HG03060 (cell line): ENCODE results near the gene PTPRQ.
"Not testable (repeated sequence)": the region's sequence is repeated elsewhere in the genome, so short reads cannot be mapped to it uniquely, and the experiment has no call there.

Experiments
- ATAC-seq: cut with Tn5 transposase; IDR thresholded peaks from one replicate; pipeline ENCODE4 v1.9.1; 2021; ENCODE audit warnings: low read depth, moderate number of reproducible peaks; ENCODE audit not compliant: unreplicated experiment

PTPRQ gene

DNA sequence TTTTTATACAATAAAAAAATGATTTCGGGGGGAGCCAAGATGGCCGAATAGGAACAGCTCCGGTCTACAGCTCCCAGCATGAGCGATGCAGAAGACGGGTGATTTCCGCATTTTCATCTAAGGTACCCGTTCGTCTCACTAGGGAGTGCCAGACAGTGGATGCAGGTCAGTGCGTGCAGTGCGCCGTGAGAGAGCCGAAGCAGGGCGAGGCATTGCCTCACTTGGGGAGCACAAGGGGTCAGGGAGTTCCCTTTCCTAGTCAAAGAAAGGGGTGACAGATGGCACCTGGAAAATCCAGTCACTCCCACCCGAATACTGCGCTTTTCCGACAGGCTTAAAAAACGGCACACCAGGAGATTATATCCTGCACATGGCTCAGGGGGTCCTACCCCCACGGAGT, 17.8 kb downstream of the PTPRQ start:
- not testable (repeated sequence) for ATAC-seq

DNA sequence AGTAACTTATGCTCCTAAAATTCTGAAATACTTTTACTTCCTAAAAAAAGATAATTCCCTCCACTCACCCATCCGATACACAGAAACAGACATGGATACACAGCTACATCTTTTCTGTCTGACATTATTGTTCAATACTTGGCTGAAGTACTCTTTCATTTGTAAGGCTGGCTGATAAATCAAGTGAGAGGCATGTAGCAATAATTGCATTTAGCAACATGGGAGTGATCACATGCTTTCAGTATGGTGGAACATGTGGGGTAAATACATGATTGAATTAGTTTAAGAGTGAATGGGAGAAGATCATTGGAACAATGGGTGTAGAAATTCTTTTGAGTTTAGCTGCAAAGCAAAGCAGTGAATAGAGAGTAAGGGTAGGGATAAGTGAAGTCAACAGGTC, 25.6 kb downstream of the PTPRQ start:
- no peak for ATAC-seq

DNA sequence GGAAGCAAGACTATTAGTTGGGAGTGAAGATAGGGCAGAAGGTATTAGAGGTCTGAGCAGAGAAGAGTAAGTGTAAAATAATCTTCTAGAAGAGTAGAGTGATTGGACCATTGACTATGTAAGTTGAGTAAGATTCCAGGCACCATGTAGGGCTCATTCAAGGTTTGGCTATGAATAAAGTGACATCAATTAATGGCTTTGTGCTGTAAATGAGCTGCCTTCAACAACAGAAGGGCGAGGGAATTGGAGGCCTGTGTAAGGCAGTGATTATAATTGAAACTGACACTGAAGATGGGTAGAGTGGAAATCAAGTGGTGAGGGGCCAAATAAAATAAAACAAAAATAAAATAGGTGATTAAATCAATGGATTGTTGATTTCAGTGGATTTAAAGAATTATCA, 26.4 kb downstream of the PTPRQ start:
- no peak for ATAC-seq

DNA sequence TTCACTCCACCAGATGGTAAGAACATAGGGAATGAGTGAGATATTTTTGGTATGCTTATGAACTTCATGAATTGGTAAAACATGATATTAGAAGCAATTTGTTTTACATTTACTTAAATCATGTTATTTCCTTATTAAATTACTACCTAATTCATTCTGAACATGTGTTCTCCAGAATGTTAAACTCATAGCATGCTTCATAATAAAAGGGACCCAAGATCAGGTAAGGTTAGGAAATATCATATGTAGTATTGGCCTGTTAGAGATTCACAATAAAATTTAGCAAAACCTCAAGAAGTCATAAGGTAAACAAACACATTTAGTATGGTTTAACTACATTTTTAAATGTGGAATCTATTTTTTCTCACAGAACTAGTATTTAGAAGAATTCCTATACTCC, 28.2 kb downstream of the PTPRQ start:
- no peak for ATAC-seq

DNA sequence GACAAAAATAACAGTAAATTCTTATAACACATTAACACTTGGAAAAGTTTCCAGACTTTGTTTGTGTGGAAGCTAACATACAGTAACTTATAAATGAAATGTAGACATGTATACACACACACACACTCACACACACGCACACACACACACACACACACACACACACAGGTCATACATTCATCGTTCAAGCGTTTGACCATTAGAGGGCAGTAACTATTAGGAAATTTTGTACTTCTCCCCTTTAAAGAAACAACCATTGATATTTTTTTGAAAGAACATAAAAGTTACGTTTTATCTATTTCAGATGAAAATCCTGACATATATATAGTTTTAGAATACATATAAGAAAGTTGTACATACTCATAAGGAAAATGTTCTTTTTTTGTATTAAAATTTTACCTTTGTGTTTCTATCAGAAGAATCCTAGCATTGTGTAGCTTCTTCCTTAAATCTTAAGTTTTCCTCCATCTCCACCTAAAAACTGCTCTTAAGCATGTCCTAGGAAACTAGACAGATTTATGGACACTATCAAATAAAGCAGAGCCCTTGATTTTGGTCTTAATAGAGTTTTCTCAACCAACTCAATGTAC, 29.0 kb downstream of the PTPRQ start:
- ATAC-seq: no peak

DNA sequence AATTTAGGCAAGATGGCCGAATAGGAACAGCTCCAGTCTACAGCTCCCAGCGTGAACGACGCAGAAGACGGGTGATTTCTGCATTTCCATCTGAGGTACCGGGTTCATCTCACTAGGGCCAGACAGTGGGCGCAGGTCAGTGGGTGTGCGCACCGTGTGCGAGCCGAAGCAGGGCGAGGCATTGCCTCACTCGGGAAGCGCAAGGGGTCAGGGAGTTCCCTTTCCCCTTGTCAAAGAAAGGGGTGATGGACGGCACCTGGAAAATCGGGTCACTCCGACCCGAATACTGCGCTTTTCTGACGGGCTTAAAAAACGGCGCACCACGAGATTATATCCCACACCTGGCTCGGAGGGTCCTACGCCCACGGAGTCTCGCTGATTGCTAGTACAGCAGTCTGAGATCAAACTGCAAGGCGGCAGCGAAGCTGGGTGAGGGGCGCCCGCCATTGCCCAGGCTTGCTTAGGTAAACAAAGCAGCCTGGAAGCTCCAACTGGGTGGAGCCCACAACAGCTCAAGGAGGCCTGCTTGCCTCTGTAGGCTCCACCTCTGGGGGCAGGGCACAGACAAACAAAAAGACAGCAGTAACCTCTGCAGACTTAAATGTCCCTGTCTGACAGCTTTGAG, 33.6 kb downstream of the PTPRQ start:
- ATAC-seq: not testable (repeated sequence)

DNA sequence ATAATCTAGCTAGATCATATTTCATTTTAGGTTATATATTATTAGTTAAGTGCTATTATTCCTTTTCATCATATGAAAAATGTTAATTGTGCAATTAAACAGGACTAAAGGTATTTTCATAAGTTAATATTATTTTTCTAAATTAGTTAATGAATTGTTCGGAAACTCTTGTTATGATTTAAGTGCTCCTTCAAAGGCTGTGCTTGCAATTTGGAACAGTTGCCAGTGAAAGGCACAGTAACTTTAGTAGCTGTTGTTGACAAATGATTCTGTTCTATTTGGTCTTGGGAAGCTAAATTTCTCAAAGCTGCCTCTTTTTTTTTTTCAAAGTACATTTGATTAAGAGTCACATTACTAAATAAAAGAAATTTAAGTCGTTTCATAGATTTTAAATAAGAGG, 40.7 kb downstream of the PTPRQ start:
- ATAC-seq: no peak

DNA sequence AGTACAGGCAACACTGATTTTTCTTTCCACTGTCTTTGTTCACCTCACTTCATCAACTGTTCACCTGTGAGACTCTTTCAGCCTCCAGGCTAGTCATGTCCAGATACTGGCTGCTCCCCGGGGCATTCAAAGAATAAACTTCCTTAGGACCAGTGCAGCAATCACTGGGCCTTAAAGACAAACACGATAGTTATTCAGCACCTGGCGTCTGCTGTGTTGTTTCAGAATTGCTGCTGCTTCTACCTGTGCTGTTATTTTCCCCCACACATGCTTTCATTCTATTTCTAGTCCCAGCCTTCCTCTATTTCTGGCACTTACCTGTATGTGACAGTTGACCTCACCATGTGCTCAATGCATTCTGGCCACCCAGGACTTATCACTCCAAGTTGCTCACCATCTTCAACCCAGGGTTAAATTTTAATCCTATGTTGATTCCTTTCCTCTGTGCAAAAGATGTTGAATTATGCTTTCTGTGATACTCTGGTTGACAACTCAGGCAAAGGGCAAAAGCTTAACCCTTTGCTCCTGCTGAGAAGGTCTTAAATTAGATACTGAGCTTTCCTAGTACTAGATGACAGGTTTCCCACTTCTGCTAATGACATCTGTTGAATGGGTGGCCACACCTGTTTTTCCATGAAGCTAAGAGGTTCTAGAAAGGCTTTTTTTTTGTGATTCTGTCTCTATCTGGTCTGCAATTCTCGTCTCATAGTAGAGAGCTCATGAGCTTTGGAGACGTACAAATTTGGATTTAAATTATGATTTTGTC, 41.4 kb downstream of the PTPRQ start:
- no peak for ATAC-seq

DNA sequence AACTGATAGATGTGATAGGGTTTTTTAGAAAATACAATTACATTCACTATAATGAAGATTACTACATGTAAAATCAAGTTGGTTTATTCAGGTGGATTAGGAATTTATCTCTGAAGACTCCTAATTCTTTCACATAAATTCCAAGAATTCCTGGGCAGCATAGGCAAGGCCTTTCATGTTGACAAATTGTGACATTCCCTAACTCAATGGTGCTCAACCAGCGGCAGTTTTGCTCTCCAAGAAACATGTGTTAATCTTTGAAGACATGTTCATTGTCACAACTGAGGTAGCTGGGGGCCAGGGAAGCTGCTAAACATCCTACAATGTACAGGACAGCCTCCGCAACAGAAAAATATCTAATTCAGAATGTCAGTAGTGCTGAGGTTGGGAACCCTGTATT, 46.3 kb downstream of the PTPRQ start:
- ATAC-seq: no peak

DNA sequence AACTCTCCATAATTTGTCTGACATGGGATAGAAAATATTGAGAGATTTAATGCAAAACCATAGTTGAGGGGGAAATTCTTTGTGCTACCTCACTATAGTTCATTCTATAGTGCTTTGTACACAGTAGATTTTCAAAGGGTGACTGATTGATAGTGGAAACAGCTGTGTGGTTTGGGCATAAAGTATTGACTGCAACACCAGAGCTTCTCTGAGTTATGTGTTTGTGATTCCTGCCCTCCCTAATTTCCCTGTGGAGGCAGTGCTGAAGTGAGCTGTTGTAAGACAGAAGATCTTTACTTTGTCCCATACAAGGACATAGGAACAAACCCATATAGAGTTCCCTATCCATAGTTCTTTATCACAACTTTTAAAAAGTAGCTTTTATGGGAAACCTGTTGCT, 47.1 kb downstream of the PTPRQ start:
- no peak for ATAC-seq

DNA sequence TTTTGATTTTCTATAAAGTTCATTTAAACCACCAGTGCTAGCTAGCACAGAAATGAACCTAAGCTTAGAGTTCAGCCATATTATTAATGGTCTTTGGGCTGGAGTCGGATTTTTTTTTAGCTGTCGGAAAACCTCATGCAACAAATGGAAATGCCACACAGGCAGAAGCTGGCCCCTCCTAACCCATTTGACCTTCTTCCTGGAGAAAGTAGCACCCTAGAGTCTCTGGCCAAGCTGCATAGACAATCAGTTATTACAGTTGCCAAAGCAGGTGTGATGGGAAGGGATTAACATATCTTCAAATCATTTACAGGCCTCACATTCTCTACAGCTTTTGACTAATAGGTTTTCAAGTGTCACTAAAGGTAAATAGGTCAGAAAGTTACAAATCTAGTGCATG, 49.4 kb downstream of the PTPRQ start:
- ATAC-seq: no peak

DNA sequence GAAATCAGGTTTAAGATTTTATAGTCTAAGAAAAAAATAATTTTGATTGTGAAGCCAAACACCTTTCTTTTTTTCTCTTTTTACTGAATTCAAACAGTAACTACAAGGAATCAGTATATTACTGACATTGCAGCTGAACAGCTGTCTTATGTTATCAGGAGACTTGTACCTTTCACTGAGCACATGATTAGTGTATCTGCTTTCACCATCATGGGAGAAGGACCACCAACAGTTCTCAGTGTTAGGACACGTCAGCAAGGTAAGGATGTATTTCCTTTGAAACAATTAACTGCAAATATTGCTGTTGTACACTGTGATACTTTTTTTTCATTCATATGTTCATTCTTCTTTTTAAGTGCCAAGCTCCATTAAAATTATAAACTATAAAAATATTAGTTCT, 50.8 kb downstream of the PTPRQ start:
- no peak for ATAC-seq

DNA sequence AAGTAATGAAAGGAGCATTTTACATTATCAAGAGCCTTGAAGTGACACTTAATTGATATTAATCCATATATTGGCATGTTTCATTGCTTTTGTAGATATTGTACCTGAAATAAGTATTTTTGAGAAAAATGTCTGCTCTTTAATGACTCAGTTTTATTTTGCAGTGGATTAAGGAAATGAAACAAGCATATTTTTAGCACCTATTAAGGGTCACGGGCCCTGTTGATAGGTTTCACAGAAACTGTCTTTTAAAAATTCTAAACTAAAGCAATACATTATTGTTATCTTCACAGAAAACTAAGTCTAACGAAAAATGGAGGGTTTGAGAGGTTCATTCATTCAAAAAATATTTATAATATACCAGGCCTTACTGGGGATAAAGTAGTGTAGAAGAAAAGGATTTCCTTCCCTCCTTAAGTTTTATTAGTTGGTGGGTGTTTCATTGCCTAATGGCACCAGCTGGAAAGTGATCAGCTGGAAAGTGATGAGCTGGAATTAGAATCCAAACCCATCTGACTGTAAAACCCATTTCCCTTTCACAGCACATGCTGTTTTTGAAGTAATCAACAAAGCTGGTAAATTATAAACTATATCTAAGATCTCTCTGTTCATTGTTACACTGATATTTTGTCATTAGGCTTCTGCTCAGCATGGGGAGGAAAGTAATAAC, 54.2 kb downstream of the PTPRQ start:
- ATAC-seq: no peak

DNA sequence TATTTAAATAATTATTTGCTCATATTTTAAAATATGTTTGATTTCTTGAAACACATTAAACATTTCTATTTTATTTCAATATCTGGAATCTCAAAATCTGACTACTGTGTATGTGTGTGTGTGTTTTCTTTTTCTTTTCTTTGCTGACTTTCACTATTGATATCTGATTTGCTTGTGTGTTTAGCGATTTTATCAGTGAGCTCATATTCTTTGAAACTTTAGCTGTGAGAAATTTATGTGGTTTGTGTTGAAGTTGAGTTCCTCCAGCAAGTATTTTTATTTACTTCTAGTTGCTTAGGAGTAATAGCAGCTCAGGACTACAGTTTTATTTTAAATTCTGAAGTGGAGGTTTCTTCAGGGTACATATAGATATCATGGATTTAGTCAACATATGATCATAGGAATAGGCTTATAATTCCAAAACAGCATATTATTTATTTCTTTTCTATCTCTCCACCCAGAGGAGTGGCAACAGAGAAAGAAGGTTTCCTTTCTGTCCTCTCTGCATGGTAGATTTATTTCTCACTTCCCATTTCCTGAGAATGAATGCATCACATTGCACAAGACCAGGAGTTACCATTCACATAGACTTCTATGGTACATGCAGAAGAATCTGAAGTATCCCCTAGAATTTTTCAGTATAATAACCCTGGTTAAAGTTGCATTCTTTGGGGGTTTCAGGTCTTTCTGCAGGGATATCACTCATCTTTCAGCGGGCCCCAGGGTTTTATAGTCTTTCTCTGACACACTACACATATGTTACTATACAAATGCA, 60.5 kb downstream of the PTPRQ start:
- ATAC-seq: no peak

DNA sequence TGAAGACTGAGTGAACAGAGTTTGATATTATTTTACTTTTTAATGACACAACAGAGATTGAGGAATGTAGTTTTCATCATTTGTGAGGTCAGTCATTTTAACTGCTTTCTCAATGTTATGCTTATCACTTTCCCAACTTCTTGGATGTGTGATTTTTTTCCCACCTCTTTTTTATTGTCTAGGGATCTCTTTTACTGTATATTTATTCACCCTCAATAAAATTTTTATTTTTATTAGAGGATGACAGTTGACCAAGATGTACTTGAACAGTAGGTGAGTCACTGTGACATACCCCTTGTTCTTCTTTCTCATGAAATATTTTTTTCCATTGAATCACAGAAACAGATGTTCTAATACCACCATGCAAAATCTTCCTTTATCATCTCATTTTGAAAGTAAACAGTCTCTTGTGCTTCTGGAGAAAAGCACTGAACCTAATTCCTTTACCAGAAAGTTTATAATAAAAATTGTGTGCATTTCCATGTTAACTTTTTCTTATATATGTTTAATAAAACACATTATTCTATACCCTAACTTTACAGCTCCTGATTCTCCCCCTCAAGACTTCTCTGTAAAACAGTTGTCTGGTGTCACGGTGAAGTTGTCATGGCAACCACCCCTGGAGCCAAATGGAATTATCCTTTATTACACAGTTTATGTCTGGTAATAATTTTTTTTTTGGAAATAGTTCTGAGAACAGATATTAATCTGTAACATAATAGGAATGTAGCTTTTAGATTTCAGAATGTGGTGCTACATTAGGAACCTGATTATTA, 65.9 kb downstream of the PTPRQ start:
- no peak for ATAC-seq

DNA sequence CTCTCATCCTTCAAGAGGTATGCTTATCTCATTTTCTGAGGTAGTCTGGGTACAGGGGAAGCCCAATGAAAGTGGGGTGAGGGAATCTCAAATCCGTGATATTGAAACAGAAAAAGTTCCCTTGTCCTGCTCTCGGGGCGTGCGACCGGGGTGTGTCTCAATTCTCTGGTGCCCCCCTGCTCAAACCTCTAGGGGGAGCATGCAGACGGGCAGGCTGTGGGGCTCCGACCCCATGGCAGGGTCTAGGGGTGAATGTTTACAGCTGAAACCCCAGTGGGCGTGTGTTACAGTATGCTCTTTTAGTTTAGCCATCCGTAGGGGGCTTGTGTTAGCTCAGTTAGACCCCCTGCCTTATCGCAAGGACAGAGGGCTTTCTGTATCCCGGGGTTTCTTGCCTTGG, 68.7 kb downstream of the PTPRQ start:
- ATAC-seq: no peak

DNA sequence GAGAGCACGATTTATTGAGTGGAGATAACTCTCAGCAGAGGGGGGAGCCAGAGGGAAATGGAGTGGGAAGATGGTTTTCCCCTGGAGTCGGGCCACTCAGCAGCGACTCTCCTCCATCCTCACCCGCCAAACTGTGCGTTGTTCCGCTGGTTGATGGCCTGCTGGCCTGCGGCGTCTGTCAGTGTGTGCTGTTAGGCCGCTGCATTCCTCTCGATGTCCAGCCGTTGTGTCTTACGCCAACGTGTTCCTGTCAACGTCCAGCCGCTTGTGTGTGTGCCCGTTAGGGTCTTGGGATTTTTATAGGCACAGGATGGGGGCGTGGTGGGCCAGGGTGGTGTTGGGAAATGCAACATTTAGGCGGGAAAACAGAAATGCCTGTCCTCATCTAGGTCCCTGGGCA, 69.2 kb downstream of the PTPRQ start:
- ATAC-seq: no peak

DNA sequence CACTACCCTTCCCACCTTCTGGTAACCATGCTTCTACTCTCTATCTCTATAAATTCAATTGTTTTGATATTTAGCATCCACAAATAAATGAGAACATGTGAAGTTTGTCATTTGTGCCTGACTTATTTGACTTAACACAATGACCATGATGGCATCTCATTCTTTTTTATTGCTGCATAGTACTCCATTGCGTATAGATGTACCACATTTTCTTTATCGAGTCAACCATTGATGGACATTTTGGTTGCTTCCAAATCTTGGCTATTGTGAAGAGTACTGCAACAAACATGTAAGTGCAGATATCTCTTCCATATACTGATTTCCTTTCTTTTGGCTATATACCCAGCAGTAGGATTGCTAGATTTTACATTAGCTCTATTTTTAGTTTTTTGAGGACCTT, 73.6 kb downstream of the PTPRQ start:
- no peak for ATAC-seq

DNA sequence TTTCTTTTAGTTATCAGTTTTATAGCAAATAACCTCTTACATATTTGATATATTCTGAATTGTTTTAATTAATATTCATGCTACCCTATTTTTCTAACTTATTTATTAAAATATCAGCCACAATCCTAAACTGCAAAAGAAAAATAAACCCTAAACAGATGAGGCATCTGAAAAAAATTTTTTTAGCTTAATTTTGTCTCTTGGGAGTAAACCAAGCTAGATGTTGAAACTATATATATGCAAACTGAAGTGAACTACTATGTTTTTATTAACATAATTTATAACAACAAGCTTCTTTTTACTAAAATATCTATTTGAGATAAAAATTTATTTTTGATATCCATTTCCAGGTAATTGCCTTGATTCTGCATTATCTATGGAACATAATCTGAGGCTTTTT, 87.6 kb downstream of the PTPRQ start:
- ATAC-seq: no peak

DNA sequence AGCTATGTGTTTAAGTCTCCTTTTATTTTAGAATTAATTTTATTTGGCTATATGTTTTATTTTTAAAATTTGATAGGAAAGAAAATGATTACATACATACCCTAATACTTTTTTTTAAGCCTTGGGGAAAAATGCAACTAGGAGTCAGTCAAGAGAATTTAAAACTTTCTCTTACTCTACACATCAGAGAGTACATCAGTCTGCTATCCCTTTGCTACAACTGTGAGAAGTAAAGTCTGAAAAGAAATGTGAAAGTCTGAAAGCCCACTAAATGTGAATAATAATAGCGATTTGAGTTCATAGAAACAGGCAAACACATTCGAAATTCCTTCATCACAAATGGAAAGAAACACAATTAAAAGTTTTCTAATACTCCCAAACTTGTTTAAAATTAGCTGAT, 95.0 kb downstream of the PTPRQ start:
- no peak for ATAC-seq
